Nephron progenitor cell (in vitro differentiated cells): Measurements from ENCODE around the gene IRAG1.

Source experiments
- DNase-seq: peaks from one replicate; pipeline ENCODE4 v3.0.0; 2021
- H3K27ac Mint-ChIP-seq: 2 replicates; pipeline ENCODE4 v1.8.0; 2021; ENCODE audit warnings: mild to moderate bottlenecking, moderate library complexity, mixed read lengths
- H3K27me3 Mint-ChIP-seq: 2 replicates; pipeline ENCODE4 v1.8.0; 2021; ENCODE audit warnings: mild to moderate bottlenecking, low read depth, mixed read lengths; ENCODE audit not compliant: poor library complexity
- H3K36me3 Mint-ChIP-seq: 2 replicates; pipeline ENCODE4 v1.8.0; 2021; ENCODE audit warnings: low read depth, mixed read lengths
- H3K4me1 Mint-ChIP-seq: 2 replicates; pipeline ENCODE4 v1.8.0; 2021; ENCODE audit warnings: mixed read lengths
- H3K4me3 Mint-ChIP-seq: 2 replicates; pipeline ENCODE4 v1.8.0; 2021; ENCODE audit warnings: mild to moderate bottlenecking, moderate library complexity, mixed read lengths
- H3K9me3 Mint-ChIP-seq: 2 replicates; pipeline ENCODE4 v1.8.0; 2021; ENCODE audit warnings: mild to moderate bottlenecking, moderate library complexity, mixed read lengths
- TF ChIP-seq, protein P1 (sequence below): fragments of 200-600 bp; sonication (generic); IDR thresholded peaks from 2 replicates; pipeline ENCODE4 v1.5.0; 2021; ENCODE audit warnings: antibody characterized with exemption

Gene IRAG1

DNA sequence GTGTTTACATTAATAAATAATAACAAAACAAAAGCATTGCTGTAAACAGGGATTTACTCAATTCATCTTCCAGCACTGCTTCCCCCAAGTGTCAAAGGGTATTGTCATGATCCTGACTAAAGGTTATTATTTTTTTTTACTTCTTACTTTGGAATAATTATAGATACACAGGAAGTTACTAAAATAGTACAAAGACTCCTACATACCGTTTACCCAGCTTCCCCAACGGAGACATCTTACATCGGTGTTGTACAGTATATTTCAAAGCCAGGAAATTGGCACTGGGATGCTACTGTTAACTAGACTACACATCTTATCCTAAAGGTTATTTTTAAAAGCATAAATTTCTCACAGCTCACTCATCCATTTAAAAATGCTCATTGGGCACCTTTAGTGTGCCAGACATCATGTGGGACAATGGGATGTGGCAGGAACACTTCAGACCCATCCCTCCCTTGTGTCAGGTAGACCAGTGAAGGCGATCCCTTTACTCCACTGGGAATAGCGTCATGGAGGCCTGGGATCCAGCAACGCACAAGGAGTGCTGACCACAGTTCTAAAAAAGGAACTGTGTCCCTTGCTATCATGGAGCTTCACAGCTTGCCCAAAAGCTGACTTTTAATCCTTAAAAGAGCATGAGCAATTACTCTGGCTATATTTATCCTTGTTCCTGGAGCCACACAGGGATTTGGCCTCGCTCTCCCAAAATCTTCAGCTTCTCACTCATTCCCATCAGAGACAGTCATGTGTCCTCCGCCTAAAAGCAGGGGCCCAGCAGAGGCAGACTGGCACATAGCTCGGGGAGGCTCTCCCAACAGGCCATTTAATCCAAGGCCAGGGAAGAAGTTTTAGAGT is 3.1 kb upstream of the IRAG1 start:
- TF ChIP-seq, protein P1, sequence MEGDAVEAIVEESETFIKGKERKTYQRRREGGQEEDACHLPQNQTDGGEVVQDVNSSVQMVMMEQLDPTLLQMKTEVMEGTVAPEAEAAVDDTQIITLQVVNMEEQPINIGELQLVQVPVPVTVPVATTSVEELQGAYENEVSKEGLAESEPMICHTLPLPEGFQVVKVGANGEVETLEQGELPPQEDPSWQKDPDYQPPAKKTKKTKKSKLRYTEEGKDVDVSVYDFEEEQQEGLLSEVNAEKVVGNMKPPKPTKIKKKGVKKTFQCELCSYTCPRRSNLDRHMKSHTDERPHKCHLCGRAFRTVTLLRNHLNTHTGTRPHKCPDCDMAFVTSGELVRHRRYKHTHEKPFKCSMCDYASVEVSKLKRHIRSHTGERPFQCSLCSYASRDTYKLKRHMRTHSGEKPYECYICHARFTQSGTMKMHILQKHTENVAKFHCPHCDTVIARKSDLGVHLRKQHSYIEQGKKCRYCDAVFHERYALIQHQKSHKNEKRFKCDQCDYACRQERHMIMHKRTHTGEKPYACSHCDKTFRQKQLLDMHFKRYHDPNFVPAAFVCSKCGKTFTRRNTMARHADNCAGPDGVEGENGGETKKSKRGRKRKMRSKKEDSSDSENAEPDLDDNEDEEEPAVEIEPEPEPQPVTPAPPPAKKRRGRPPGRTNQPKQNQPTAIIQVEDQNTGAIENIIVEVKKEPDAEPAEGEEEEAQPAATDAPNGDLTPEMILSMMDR: no peak

DNA sequence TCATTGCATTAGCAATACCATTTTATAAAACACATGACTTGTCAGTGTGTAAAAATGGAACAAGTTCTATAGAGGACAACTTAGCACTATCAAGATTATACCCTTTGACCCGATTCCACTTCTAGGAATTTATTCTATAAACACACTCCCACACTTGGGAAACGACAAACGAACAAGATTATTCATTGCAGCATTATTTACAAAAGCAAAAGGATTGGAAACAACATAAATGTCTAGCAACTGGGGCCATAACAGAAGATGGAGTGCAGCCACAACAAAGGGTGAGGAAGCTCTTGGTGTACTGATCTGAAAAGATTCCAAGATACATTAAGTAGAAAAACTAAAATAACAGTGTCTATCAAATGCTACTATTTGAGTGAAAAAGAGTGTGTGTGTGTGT is 2.3 kb upstream of the IRAG1 start:
- Mint-ChIP-seq H3K36me3 (peaks cover 20% of the 10 kb centered on the region), H3K9me3 (peaks cover 26% of the 10 kb centered on the region), H3K4me1 (peaks cover 58% of the 10 kb centered on the region), H3K27ac (no peak overlapping the region), H3K27me3 (peaks cover 7% of the 10 kb centered on the region), H3K4me3 (no peak overlapping the region)
- TF ChIP-seq, protein P1: no peak
- DNase-seq: no peak

More for the DNA sequence above, 3.1 kb upstream of the IRAG1 start:
- Mint-ChIP-seq H3K9me3 (peaks cover 28% of the 10 kb centered on the region), H3K27ac (peak overlapping the region; percentile 64), H3K4me3 (no peak overlapping the region), H3K27me3 (peaks cover 7% of the 10 kb centered on the region), H3K36me3 (peaks cover 22% of the 10 kb centered on the region), H3K4me1 (peaks cover 54% of the 10 kb centered on the region)
- no peak for DNase-seq

DNA sequence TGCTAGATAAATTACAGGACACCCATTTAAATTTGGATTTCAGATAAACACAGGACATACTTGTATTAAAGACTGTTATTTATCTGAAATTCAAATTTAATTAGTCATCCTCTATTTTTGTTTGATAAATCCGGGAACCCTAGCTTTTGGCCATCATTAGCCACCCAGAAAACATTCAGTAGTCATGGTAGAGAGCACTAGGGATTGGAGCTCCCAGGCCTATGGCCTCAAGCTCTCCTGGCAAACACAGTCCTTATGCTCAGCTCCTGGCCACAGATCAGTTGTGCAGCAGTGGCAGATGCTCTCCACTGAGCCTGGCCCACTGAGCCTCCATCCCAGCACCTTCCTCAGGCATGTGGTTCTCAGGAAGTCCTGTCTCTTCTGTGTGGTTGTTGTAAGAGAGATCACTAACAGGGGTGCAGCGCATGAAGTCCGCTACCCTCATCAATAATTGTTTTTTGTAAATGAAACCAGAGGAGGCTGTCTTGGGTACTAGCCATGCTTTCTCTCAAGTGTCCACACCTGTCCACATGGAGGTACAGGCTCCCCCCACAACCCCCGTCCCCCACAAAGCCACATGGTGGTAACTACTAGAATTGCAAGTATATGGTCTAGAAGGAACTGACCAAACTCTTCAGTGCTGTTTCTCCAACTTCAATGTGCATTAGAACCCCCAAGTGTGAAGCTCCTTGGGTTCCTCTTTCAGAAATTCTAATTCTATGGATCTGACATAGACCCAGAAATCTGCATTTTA is 1.1 kb upstream of the IRAG1 start:
- Mint-ChIP-seq H3K27me3 (peaks cover 5% of the 10 kb centered on the region), H3K27ac (no peak overlapping the region), H3K4me3 (no peak overlapping the region), H3K36me3 (peaks cover 18% of the 10 kb centered on the region), H3K9me3 (peaks cover 19% of the 10 kb centered on the region), H3K4me1 (peaks cover 58% of the 10 kb centered on the region)
- TF ChIP-seq, protein P1: no peak
- no peak for DNase-seq

DNA sequence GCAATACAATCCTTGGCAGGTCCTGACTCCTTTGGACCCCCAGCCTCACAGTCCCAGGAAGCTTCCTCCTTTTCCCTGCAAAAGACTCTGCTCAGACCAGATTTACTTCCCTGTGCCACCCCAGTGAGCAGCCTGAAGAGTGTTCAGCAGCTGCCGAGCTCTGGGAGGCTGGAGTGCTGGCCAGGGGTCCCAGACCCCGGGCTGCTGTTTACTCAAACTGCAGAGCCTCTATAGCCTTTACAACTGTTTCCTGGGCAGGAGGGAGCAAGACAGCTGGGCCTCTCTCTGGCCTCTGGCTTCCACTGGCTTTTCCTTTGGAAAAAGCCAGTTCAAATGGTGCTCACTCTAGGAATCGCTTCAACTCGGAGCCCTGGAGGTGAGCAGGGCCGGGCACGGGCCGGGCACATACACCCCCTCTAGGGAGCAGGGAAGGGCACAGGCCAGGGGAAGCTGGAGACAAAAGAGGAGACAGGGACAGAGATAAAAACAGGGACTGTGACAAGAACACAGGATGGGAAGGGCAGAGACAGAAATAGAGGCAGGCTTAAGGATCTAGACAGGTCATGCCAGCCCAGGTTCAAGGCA is 932 bp downstream of the IRAG1 start:
- Mint-ChIP-seq H3K27ac (peak overlapping the region; percentile 97), H3K36me3 (no peaks in the 10 kb centered on the region), H3K4me3 (peak overlapping the region; percentile 50), H3K9me3 (no peaks in the 10 kb centered on the region), H3K27me3 (peaks cover 5% of the 10 kb centered on the region), H3K4me1 (peaks cover 54% of the 10 kb centered on the region)
- TF ChIP-seq, protein P1: no peak
- peak; percentile 12 for DNase-seq

DNA sequence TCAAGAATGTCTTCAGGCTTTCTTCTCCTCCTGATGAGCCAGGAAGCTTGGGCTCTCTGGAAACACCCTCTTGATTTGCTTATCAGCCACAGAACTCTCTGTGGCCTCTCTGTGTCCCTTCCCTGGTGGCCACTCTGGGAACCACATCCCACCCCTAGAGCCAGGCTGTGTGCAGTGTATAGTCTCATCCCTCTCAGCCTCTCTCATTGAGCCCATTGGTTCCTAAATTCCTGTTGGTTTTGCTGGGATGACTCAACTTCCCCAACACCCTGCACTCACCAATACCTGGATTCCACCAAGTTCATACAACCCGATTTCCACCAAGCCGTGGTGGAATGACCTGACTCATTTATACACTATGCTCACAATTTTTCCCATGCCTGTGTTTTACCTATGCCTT is 5.2 kb downstream of the IRAG1 start:
- H3K9me3 Mint-ChIP-seq: no peaks in the 10 kb centered on the region
- DNase-seq: no peak
- no peaks in the 10 kb centered on the region for H3K36me3 Mint-ChIP-seq
- H3K27ac Mint-ChIP-seq: no peak overlapping the region
- peaks cover 5% of the 10 kb centered on the region for H3K27me3 Mint-ChIP-seq
- H3K4me3 Mint-ChIP-seq: no peak overlapping the region
- TF ChIP-seq, protein P1: peak; percentile 28
- H3K4me1 Mint-ChIP-seq: peaks cover 21% of the 10 kb centered on the region
